NB4 (cell line): Measurements from ENCODE around the gene NUAK2.

ENCODE experiments used
- CTCF ChIP-seq: IDR thresholded peaks from one replicate; pipeline ENCODE4 v1.5.1; 2012; ENCODE audit warnings: low read depth, low read length
- POLR2A ChIP-seq: IDR thresholded peaks from 2 replicates; pipeline ENCODE4 v1.6.1; 2011; ENCODE audit warnings: mild to moderate bottlenecking; ENCODE audit not compliant: insufficient read length; ENCODE audit errors: extremely low read depth
- TF ChIP-seq, protein P1 (sequence below): IDR thresholded peaks from 2 replicates; pipeline ENCODE4 v1.6.1; 2011; ENCODE audit warnings: low read depth, low read length

GRCh38 chr1:205301205-205301821, 20.2 kb downstream of the NUAK2 start:
- TF ChIP-seq POLR2A: no peak
- TF ChIP-seq CTCF: no peak
- TF ChIP-seq, protein P1, sequence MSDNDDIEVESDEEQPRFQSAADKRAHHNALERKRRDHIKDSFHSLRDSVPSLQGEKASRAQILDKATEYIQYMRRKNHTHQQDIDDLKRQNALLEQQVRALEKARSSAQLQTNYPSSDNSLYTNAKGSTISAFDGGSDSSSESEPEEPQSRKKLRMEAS: no peak
